Gastrocnemius medialis (tissue), 4 donors: ENCODE measurements around the gene BBS5.

Experiments used
- CTCF ChIP-seq, 5 experiments: fragments of 450-650 bp in 3 of 5; fragments of 200-600 bp in 2 of 5; sonication (generic) in 2 of 5; IDR thresholded peaks in 4 of 5; conservative IDR thresholded peaks in 1 of 5; 1 replicate in 4 of 5; 2 replicates in 1 of 5; pipeline ENCODE4 v1.5.1; 2016 to 2019; ENCODE audit warnings: antibody characterized with exemption in 5 of 5, mild to moderate bottlenecking in 3 of 5, moderate library complexity in 3 of 5
- POLR2A ChIP-seq, 2 donors: fragments of 450-650 bp; IDR thresholded peaks; one replicate each; pipeline ENCODE4 v1.6.1; 2017; ENCODE audit warnings: antibody characterized with exemption in 2 of 2, mild to moderate bottlenecking in 2 of 2, moderate library complexity in 2 of 2

- TF ChIP-seq CTCF (IDR thresholded peaks at IDR 0.05 in 4 of 5, conservative IDR thresholded peaks at IDR 0.05 in 1 of 5) (no peak), POLR2A (IDR thresholded peaks at IDR 0.05) (no peak)
These were observed 31.2 kb downstream of the BBS5 start for GRCh38 chr2:169510496-169510895.
